ENCODE data around the gene DHH. TPM values are rescaled to one million over a fixed set of nuclear protein-coding genes. Genes with fewer than 3 reads are reported as not detected.

DHH gene
- total RNA-seq, 1 experiment from 2014 or later: not detected

- Mint-ChIP-seq H3K4me3 (ENCODE audit: low read depth, unreplicated experiment) (peak overlapping the region; percentile 30), H3K4me1 (ENCODE audit: low read depth, unreplicated experiment) (peaks cover 9% of the 10 kb centered on the region), H3K27me3 (ENCODE audit: unreplicated experiment) (peaks cover 65% of the 10 kb centered on the region), H3K9me3 (ENCODE audit: low read depth, unreplicated experiment) (no peaks in the 10 kb centered on the region), H3K27ac (ENCODE audit: unreplicated experiment) (no peak overlapping the region), H3K36me3 (ENCODE audit: insufficient read depth, unreplicated experiment) (peaks cover 10% of the 10 kb centered on the region)
- no TSS peak for BruUV-seq (replicated peaks)
- CTCF ChIA-PET: interaction anchor here (0.8 to 1.8 kb wide), 4 partner anchors 9 to 95 kb away, joined by 3 to 5 read pairs (median 3); partner anchors contain the start of gene LMBR1L
- DNase-seq: no peak
- intact Hi-C loops (cut with micrococcal nuclease; ENCODE audit: unreplicated experiment): no loop called here
- no peak for TF ChIP-seq CTCF (IDR thresholded peaks at IDR 0.05; ENCODE audit: unreplicated experiment)
These were observed 2.8 kb downstream of the DHH start for GRCh38 chr12:49091836-49092085.

GRCh38 chr12:49091056-49091835 is 3.4 kb downstream of the DHH start:
- H3K4me1 Mint-ChIP-seq (ENCODE audit: low read depth, unreplicated experiment): peaks cover 9% of the 10 kb centered on the region
- H3K9me3 Mint-ChIP-seq (ENCODE audit: low read depth, unreplicated experiment): no peaks in the 10 kb centered on the region
- peaks cover 65% of the 10 kb centered on the region for H3K27me3 Mint-ChIP-seq (ENCODE audit: unreplicated experiment)
- H3K27ac Mint-ChIP-seq (ENCODE audit: unreplicated experiment): no peak overlapping the region
- CTCF ChIA-PET: interaction anchor here (0.7 to 1.8 kb wide), 4 partner anchors 9 to 712 kb away, joined by 3 to 5 read pairs (median 3); no protein-coding TSS in a partner anchor
- TF ChIP-seq CTCF (IDR thresholded peaks at IDR 0.05; ENCODE audit: unreplicated experiment): no peak
- DNase-seq: no peak
- H3K4me3 Mint-ChIP-seq (ENCODE audit: low read depth, unreplicated experiment): no peak overlapping the region
- intact Hi-C loops (cut with micrococcal nuclease; ENCODE audit: unreplicated experiment): no loop called here
- BruUV-seq (replicated peaks): no TSS peak
- peaks cover 10% of the 10 kb centered on the region for H3K36me3 Mint-ChIP-seq (ENCODE audit: insufficient read depth, unreplicated experiment)

GRCh38 chr12:49089821-49090773 is 4.5 kb downstream of the DHH start:
- Mint-ChIP-seq H3K27ac (ENCODE audit: unreplicated experiment) (no peak overlapping the region), H3K4me1 (ENCODE audit: low read depth, unreplicated experiment) (peaks cover 5% of the 10 kb centered on the region), H3K27me3 (ENCODE audit: unreplicated experiment) (peaks cover 56% of the 10 kb centered on the region), H3K36me3 (ENCODE audit: insufficient read depth, unreplicated experiment) (peaks cover 9% of the 10 kb centered on the region), H3K4me3 (ENCODE audit: low read depth, unreplicated experiment) (peak overlapping the region; percentile 26), H3K9me3 (ENCODE audit: low read depth, unreplicated experiment) (no peaks in the 10 kb centered on the region)
- no peak for TF ChIP-seq CTCF (IDR thresholded peaks at IDR 0.05; ENCODE audit: unreplicated experiment)
- DNase-seq: peak; percentile 36
- no TSS peak for BruUV-seq (replicated peaks)
- intact Hi-C loops (cut with micrococcal nuclease; ENCODE audit: unreplicated experiment): loop anchor here (5.0 kb wide), 1 partner anchor 32 kb away; no protein-coding TSS in a partner anchor
- CTCF ChIA-PET: interaction anchor here (1.3 to 2.7 kb wide), 3 partner anchors 9 to 41 kb away, joined by 6 to 29 read pairs (median 6); partner anchors contain the start of gene TUBA1B

- Mint-ChIP-seq H3K36me3 (ENCODE audit: insufficient read depth, unreplicated experiment) (peaks cover 5% of the 10 kb centered on the region), H3K27ac (ENCODE audit: unreplicated experiment) (no peak overlapping the region), H3K9me3 (ENCODE audit: low read depth, unreplicated experiment) (no peaks in the 10 kb centered on the region), H3K27me3 (ENCODE audit: unreplicated experiment) (peaks cover 44% of the 10 kb centered on the region), H3K4me3 (ENCODE audit: low read depth, unreplicated experiment) (no peak overlapping the region), H3K4me1 (ENCODE audit: low read depth, unreplicated experiment) (no peaks in the 10 kb centered on the region)
- intact Hi-C loops (cut with micrococcal nuclease; ENCODE audit: unreplicated experiment): loop anchor here (5.0 kb wide), 1 partner anchor 33 kb away; no protein-coding TSS in a partner anchor
- no TSS peak for BruUV-seq (replicated peaks)
- TF ChIP-seq CTCF (IDR thresholded peaks at IDR 0.05; ENCODE audit: unreplicated experiment): no peak
- no peak for DNase-seq
- CTCF ChIA-PET: interaction anchor here (0.5 to 2.7 kb wide), 11 partner anchors 9 to 149 kb away, joined by 3 to 29 read pairs (median 6); partner anchors contain the start of genes RHEBL1 and TUBA1B
These were observed 5.7 kb downstream of the DHH start for GRCh38 chr12:49088932-49089330.

Measured in Calu3 (cell line).